Heart left ventricle (tissue), 16 donors: ENCODE results near the gene RASGEF1C. TPM values are rescaled to one million over a fixed set of nuclear protein-coding genes. Genes with fewer than 3 reads are reported as not detected.

ENCODE experiments used
- ATAC-seq, 4 donors: fragments of 200-7000 bp; cut with Tn5 transposase; one replicate each; pipeline ENCODE4 v1.9.1; 2020 to 2022; ENCODE audit warnings: moderate library complexity in 4 of 4, mild to moderate bottlenecking in 3 of 4, moderate number of reproducible peaks in 1 of 4
- DNase-seq, 5 donors: peaks; one replicate each; pipeline ENCODE4 v3.0.0-alpha.2; 2020
- H3K27ac ChIP-seq, 12 donors: fragments of 200-600 bp; sonication (generic) in 4 of 12; one replicate each; pipeline versions ENCODE4 v1.5.0 to v1.8.0; 2016 to 2022; ENCODE audit warnings: mild to moderate bottlenecking in 2 of 12
- H3K27me3 ChIP-seq, 9 donors: fragments of 200-600 bp; sonication (generic) in 2 of 9; one replicate each; pipeline versions ENCODE4 v1.5.1 to v1.8.0; 2016 to 2022; ENCODE audit warnings: mild to moderate bottlenecking in 3 of 9
- H3K36me3 ChIP-seq, 9 donors: fragments of 200-600 bp; sonication (generic) in 2 of 9; one replicate each; pipeline versions ENCODE4 v1.5.0 to v1.8.0; 2018 to 2022; ENCODE audit warnings: mild to moderate bottlenecking in 2 of 9
- H3K4me1 ChIP-seq, 12 donors: fragments of 200-600 bp; sonication (generic) in 4 of 12; one replicate each; pipeline versions ENCODE4 v1.5.0 to v1.8.0; 2016 to 2022; ENCODE audit warnings: mild to moderate bottlenecking in 3 of 12
- H3K4me3 ChIP-seq, 12 donors: fragments of 200-600 bp; sonication (generic) in 4 of 12; one replicate each; pipeline versions ENCODE4 v1.5.0 to v1.8.0; 2017 to 2022; ENCODE audit warnings: mild to moderate bottlenecking in 9 of 12, moderate library complexity in 4 of 12
- H3K9me3 ChIP-seq, 12 donors: fragments of 200-600 bp; sonication (generic) in 4 of 12; one replicate each; pipeline versions ENCODE4 v1.5.0 to v1.8.0; 2016 to 2022; ENCODE audit warnings: mild to moderate bottlenecking in 1 of 12
- CTCF ChIP-seq, 12 donors: fragments of 200-600 bp; sonication (generic) in 4 of 12; IDR thresholded peaks; one replicate each; pipeline versions ENCODE4 v1.5.0 to v1.8.0; 2018 to 2022; ENCODE audit warnings: antibody characterized with exemption in 12 of 12, mild to moderate bottlenecking in 5 of 12
- POLR2A ChIP-seq, 2 donors: fragments of 450-650 bp; IDR thresholded peaks; one replicate each; pipeline ENCODE4 v1.6.1; 2017; ENCODE audit warnings: antibody characterized with exemption in 2 of 2, mild to moderate bottlenecking in 2 of 2, moderate library complexity in 2 of 2
- WGBS, 4 donors: extraction: QIAGEN DNeasy Blood & Tissue Kit in 2 of 4; methylation state at CpG; one replicate each; pipeline versions ENCODE4 v1.1.5 to v1.1.7; 2013 to 2018; 5-methylcytosine and 5-hydroxymethylcytosine counted together
- intact Hi-C, 10 donors: fragments of 100-400 bp; cut with DNase I; formaldehyde crosslinking; loops; one replicate each; pipeline versions ENCODE4 v1.11.1 to v1.14.2; 2022
- polyA plus RNA-seq, 2 donors: library from polyadenylated mRNA; stranded (reverse); fragments of 200-250 nt; gene quantifications; one replicate each; pipeline ENCODE4 v1.2.3, GENCODE V29; 2013
- total RNA-seq, 9 donors: library from RNA; depleted of rRNA in 2 of 9; stranded (reverse); fragments of >200 nt in 2 of 9; fragmentation: NEBNext Ultra II Directional in 3 of 9; extraction: Animal tissue kit (Norgen Biotek cat#: 25700) in 3 of 9; gene quantifications; one replicate each; pipeline versions ENCODE4 v1.1.0 to v1.2.4, GENCODE V29; 2016 to 2023
- donor health status: ischemic (EF 13 %, LVEDD 7.1; RV severe dilation, severe dysfunction).
- donor health status: healthy with polysubstance abuse.
- donor health status: DM: no; HTN: yes; CAD: no.
- donor health status: DM: no; HTN: no; CAD: no.
- donor health status: ischemic (EF 25% LVEDD 6.9; RV normal size, moderate dysfunction).
- donor health status: ischemic (EF 25% LVEDD 5.7; RV mildly dilated, moderate dysfunction).
- donor health status: healthy.
- donor health status: DM: yes; HTN: yes; CAD: no.
- donor health status: ischemic (EF 35%, LVEDD 5.7; RV mildly dilated, moderate dysfunction).
- donor health status: nonischemic (EF 11% LVEDD 7.7; RV severe dilation, severe dysfunction).
- donor health status: DM: yes; HTN: yes; CAD: no.
- donor health status: PGD.
- donor health status: ischemic (EF 29% LVEDD 5.4; RV normal size, mild dysfunction).
- donor health status: nonischemic (EF 23%, LVEDD 6.1; RV moderate dilation, normal function).

Gene RASGEF1C
- total and polyA plus RNA-seq, 11 donors = 0.14 to 0.75 (median 0.19) TPM; not detected in 4

GRCh38 chr5:180119031-180119902 lies 89.7 kb downstream of the RASGEF1C start:
- Histone ChIP-seq H3K27me3 (peaks cover 0 to 18% (median 3%) of the 10 kb centered on the region in 9 donors), H3K9me3 (no peaks in the 10 kb centered on the region), H3K4me1 (no peaks in the 10 kb centered on the region), H3K27ac (no peak overlapping the region), H3K4me3 (no peak overlapping the region), H3K36me3 (no peaks in the 10 kb centered on the region)
- TF ChIP-seq POLR2A (IDR thresholded peaks at IDR 0.05) (no peak), CTCF (IDR thresholded peaks at IDR 0.05) (no peak)
- DNase-seq = peak in 2 of 5 donors; percentile 2 to 37
- no peak for ATAC-seq
- 85 to 90% (median 87%) methylated on average over 17 to 23 of the region's 23 CpGs for WGBS, 4 donors
- intact Hi-C loops = no loop called here

- no peak overlapping the region for H3K4me3 ChIP-seq
- WGBS, 4 donors = 88 to 92% (median 92%) methylated on average over 10 to 14 of the region's 14 CpGs
- peak in 1 of 5 donors; percentile 33 for DNase-seq
- no peaks in the 10 kb centered on the region for H3K4me1 ChIP-seq
- TF ChIP-seq CTCF (IDR thresholded peaks at IDR 0.05) = no peak
- TF ChIP-seq POLR2A (IDR thresholded peaks at IDR 0.05) = no peak
- H3K27ac ChIP-seq = no peak overlapping the region
- no peak for ATAC-seq
- H3K27me3 ChIP-seq = peaks cover 0 to 15% (median 0%) of the 10 kb centered on the region in 9 donors
- no peaks in the 10 kb centered on the region for H3K36me3 ChIP-seq
- no peaks in the 10 kb centered on the region for H3K9me3 ChIP-seq
- intact Hi-C loops = no loop called here
Observed at GRCh38 chr5:180118391-180118791, 90.6 kb downstream of the RASGEF1C start.

GRCh38 chr5:180117000-180117725 lies 91.8 kb downstream of the RASGEF1C start:
- DNase-seq (peak in 1 of 5 donors; percentile 62), ATAC-seq (no peak)
- intact Hi-C loops = no loop called here
- TF ChIP-seq POLR2A (IDR thresholded peaks at IDR 0.05) (no peak), CTCF (IDR thresholded peaks at IDR 0.05) (no peak)
- H3K4me1 ChIP-seq = no peaks in the 10 kb centered on the region
- H3K9me3 ChIP-seq = no peaks in the 10 kb centered on the region
- H3K27me3 ChIP-seq = peaks cover 0 to 20% (median 0%) of the 10 kb centered on the region in 9 donors
- 80 to 88% (median 86%) methylated on average over 8 to 14 of the region's 14 CpGs for WGBS, 4 donors
- H3K27ac ChIP-seq = no peak overlapping the region
- no peak overlapping the region for H3K4me3 ChIP-seq
- H3K36me3 ChIP-seq = no peaks in the 10 kb centered on the region
